HG03196 (cell line): ENCODE data around the gene EML4.
"Not testable (repeated sequence)": the region's sequence is repeated elsewhere in the genome, so short reads cannot be mapped to it uniquely, and the experiment has no call there.

Experiments
- ATAC-seq: cut with Tn5 transposase; IDR thresholded peaks from one replicate; pipeline ENCODE4 v1.9.1; 2021; ENCODE audit not compliant: unreplicated experiment

Gene EML4

GRCh38 chr2:42327125-42327524 is 158.0 kb downstream of the EML4 start:
- ATAC-seq = no peak

- ATAC-seq = no peak
These were observed 159.1 kb downstream of the EML4 start for GRCh38 chr2:42328148-42328833.

- no peak for ATAC-seq
These were observed 159.8 kb downstream of the EML4 start for GRCh38 chr2:42328923-42329322.

- no peak for ATAC-seq
These were observed 160.6 kb downstream of the EML4 start for GRCh38 chr2:42329736-42330135.

- ATAC-seq = no peak
These were observed 162.6 kb downstream of the EML4 start for GRCh38 chr2:42331569-42332284.

- ATAC-seq = no peak
These were observed 163.4 kb downstream of the EML4 start for GRCh38 chr2:42332575-42332974.

- no peak for ATAC-seq
These were observed 164.4 kb downstream of the EML4 start for GRCh38 chr2:42333579-42333978.

- ATAC-seq = no peak
These were observed 165.1 kb downstream of the EML4 start for GRCh38 chr2:42334220-42334619.

- ATAC-seq = not testable (repeated sequence)
These were observed 165.7 kb downstream of the EML4 start for GRCh38 chr2:42334865-42335264.

GRCh38 chr2:42335514-42336104 is 166.5 kb downstream of the EML4 start:
- no peak for ATAC-seq

GRCh38 chr2:42336361-42336965 is 167.3 kb downstream of the EML4 start:
- ATAC-seq = no peak

GRCh38 chr2:42337356-42337820 is 168.2 kb downstream of the EML4 start:
- ATAC-seq = no peak

- no peak for ATAC-seq
These were observed 168.9 kb downstream of the EML4 start for GRCh38 chr2:42337846-42338566.

- ATAC-seq = no peak
These were observed 169.5 kb downstream of the EML4 start for GRCh38 chr2:42338567-42339190.

- no peak for ATAC-seq
These were observed 170.2 kb downstream of the EML4 start for GRCh38 chr2:42339191-42339912.

- ATAC-seq = no peak
These were observed 171.1 kb downstream of the EML4 start for GRCh38 chr2:42340045-42340937.

- ATAC-seq = no peak
These were observed 171.9 kb downstream of the EML4 start for GRCh38 chr2:42340938-42341636.

GRCh38 chr2:42342061-42342794 is 173.1 kb downstream of the EML4 start:
- no peak for ATAC-seq
